ENCODE results near the gene CPNE8. TPM values are rescaled to one million over a fixed set of nuclear protein-coding genes. Genes with fewer than 3 reads are reported as not detected.

The CPNE8 gene
- total RNA-seq, 1 donor from 2014 or later = 6.1 TPM

DNA sequence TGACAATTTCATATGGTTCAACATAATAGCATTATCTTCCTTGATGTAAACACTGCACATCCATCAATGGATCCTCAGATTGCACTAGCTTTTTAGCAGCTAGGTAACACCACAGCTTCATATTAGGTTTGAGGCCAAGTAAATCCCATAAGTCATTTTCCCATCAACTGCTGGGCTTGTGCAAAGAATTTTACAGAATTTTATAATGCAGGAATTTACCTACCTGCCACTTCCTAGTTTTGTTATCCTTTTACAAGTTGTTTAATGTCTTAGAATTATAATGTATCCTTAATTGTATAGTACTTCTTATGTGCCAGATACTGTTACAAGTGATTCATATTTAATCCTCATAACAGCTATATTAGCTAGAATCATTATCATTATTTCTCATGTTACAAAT lies 36.4 kb downstream of the CPNE8 start:
- DNase-seq (ENCODE audit: low spot score) = no peak
- intact Hi-C loops (cut with DNase I) = no loop called here

- DNase-seq (ENCODE audit: low spot score) = no peak
- intact Hi-C loops (cut with DNase I) = no loop called here
Observed at GRCh38 chr12:38850461-38850860, 54.9 kb downstream of the CPNE8 start.

DNA sequence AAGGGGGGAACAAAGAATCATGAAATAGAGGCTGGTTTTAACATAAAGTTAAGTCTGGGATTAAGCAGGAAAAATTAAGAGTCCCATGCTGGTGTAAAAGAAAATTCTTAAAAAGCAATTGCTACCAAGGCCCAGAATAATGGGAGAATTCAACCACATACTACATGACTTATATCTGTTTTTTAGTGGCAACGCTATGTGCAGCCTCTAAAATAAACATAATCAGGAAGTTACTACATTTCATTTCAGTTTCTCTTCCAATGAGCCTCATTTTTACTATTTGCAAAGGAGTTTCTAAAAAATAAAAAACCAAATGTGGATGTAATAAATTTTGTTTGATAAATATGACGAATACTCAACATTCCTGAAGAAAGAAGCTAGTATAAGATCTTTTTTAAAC lies 58.1 kb downstream of the CPNE8 start:
- intact Hi-C loops (cut with DNase I) = no loop called here
- DNase-seq (ENCODE audit: low spot score) = no peak

GRCh38 chr12:38844267-38844666 lies 61.1 kb downstream of the CPNE8 start:
- no peak for DNase-seq (ENCODE audit: low spot score)
- intact Hi-C loops (cut with DNase I) = no loop called here

- intact Hi-C loops (cut with DNase I) = no loop called here
Observed at GRCh38 chr12:38838056-38838850, 67.1 kb downstream of the CPNE8 start.

GRCh38 chr12:38831715-38832114 lies 73.7 kb downstream of the CPNE8 start:
- intact Hi-C loops (cut with DNase I) = no loop called here
- DNase-seq (ENCODE audit: low spot score) = no peak

More at GRCh38 chr12:38838056-38838850, 67.1 kb downstream of the CPNE8 start:
- no peak for DNase-seq (ENCODE audit: low spot score)

DNA sequence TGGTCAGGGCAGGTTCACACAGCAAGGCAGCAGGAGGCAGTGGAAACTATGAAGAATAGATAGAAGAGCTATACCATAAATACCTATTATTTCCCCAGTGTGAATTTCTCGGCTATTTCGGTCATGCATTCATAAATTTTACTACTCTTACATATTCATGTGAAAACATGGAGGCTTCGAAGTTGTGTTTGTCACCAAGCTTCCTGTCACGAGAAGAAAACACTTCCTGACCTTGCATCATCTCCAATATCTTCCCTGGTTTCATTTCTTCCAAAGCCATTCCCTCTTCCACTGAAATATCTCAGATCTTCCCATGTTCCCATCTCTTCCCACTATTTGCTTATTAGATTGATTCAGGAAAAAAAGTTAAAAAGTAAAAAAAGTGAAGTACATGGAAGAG lies 80.4 kb downstream of the CPNE8 start:
- no peak for DNase-seq (ENCODE audit: low spot score)
- intact Hi-C loops (cut with DNase I) = no loop called here

GRCh38 chr12:38823738-38824137 lies 81.7 kb downstream of the CPNE8 start:
- no peak for DNase-seq (ENCODE audit: low spot score)
- intact Hi-C loops (cut with DNase I) = no loop called here

- intact Hi-C loops (cut with DNase I) = no loop called here
- DNase-seq (ENCODE audit: low spot score) = no peak
Observed at GRCh38 chr12:38823314-38823713, 82.1 kb downstream of the CPNE8 start.

GRCh38 chr12:38817942-38818341 lies 87.4 kb downstream of the CPNE8 start:
- intact Hi-C loops (cut with DNase I) = no loop called here
- DNase-seq (ENCODE audit: low spot score) = no peak

DNA sequence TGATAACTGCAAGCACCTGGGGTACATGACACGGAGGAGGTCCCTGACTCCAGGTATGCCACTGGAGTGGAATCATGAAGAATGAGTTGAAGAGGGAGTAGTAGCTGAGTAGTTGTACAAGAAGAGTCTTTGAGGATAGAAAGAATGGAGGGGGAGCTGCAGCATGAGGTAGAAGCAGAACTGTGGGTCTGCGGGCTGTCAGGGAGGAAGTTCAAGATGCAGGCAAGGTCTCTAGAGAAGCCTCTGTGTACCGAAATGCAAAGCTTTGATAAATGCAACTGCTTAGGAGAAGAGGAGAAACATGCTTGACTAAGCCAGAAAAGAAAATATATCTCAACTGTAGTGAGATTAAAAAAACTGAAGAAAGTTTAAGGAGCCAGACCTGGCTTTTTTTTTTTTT lies 91.5 kb downstream of the CPNE8 start:
- no peak for DNase-seq (ENCODE audit: low spot score)
- intact Hi-C loops (cut with DNase I) = no loop called here

- intact Hi-C loops (cut with DNase I) = no loop called here
Observed at GRCh38 chr12:38811814-38812356, 93.5 kb downstream of the CPNE8 start.

GRCh38 chr12:38809832-38810231 lies 95.6 kb downstream of the CPNE8 start:
- intact Hi-C loops (cut with DNase I) = no loop called here
- DNase-seq (ENCODE audit: low spot score) = no peak

More at GRCh38 chr12:38811814-38812356, 93.5 kb downstream of the CPNE8 start:
- DNase-seq (ENCODE audit: low spot score) = no peak

DNA sequence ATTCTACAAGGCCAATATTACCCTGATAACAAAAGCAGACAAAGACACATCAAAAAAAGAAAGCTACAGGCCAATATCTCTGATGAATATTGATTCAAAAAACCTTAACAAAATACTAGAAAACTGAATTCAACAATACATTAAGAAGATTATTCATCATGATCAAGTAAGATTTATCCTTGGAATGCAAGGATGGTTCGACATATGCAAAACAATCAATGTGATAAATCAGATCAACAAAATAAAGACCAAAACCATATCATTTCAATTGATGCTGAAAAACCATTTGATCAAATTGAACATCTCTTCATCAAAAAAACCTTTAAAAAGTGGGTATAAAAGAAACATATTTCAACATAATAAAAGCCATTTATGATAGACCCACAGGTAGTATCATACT lies 117.3 kb downstream of the CPNE8 start:
- intact Hi-C loops (cut with DNase I) = no loop called here
- no peak for DNase-seq (ENCODE audit: low spot score)

DNA sequence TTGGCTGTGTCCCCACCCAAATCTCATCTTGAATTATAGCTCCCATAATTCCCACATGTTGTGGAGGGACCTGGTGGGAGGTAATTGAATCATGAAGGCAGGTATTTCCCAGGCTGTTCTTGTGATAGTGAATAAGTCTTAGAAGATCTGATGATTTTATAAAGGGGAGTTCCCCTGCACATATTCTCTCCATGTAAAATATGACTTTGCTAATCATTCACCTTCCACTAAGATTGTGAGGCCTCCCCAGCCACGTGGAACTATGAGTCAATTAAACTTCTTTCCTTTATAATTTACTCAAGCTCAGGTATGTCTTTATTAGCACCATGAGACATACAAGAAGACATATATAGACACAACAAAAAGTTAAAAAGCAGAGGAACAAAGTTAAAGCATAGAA lies 120.0 kb downstream of the CPNE8 start:
- DNase-seq (ENCODE audit: low spot score) = no peak
- intact Hi-C loops (cut with DNase I) = no loop called here

GRCh38 chr12:38783304-38783703 lies 122.1 kb downstream of the CPNE8 start:
- no peak for DNase-seq (ENCODE audit: low spot score)
- intact Hi-C loops (cut with DNase I) = no loop called here

- intact Hi-C loops (cut with DNase I) = no loop called here
- no peak for DNase-seq (ENCODE audit: low spot score)
Observed at GRCh38 chr12:38782359-38782758, 123.0 kb downstream of the CPNE8 start.

DNA sequence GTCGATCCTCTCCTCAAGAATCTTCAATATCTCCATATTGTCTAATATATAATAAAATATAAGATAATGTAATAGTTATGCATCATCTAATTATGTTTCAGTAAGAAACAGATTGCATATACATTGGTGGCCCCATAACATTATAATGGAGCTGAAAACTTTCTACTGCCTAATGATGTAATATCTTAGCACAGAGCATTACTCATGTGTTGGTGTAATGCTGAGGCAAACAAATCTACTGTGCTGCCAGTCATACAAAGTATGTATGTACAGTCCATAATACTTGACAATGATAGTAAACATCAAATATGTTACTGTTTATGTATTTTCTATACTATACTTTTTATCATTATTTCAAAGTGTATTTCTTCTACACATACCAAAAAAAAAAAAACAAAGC lies 128.7 kb downstream of the CPNE8 start:
- no peak for DNase-seq (ENCODE audit: low spot score)
- intact Hi-C loops (cut with DNase I) = no loop called here

GRCh38 chr12:38775457-38775856 lies 129.9 kb downstream of the CPNE8 start:
- intact Hi-C loops (cut with DNase I) = no loop called here
- DNase-seq (ENCODE audit: low spot score) = no peak

- DNase-seq (ENCODE audit: low spot score) = no peak
- intact Hi-C loops (cut with DNase I) = no loop called here
Observed at GRCh38 chr12:38772437-38772836, 133.0 kb downstream of the CPNE8 start.

DNA sequence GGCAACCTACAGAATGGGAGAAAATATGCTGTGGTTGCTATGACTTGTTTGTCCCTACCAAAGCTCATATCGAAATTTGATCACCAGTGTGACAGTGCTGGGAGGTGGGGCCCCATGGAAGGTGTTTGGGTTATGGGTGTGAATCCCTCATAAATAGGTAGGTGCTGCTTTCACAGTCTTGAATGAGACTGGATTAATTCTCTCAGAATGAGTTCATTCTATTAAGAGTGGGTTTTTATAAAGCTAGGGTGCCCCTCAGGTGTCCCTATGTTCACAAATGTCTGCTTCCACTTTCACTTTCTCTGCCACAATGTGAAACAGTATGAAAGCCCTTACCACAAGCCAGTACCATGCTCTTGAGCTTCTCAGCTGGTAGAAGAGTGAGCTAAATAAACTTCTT lies 133.5 kb downstream of the CPNE8 start:
- no peak for DNase-seq (ENCODE audit: low spot score)
- intact Hi-C loops (cut with DNase I) = no loop called here
